OCI-LY1 (cell line): ENCODE data around the gene EVA1A.

ENCODE experiments used
- H2AFZ ChIP-seq: fragments of 200-600 bp; sonication (generic), shearing (Covaris generic); 2 replicates; pipeline ENCODE4 v1.6.0; 2014; ENCODE audit warnings: antibody characterized with exemption, mild to moderate bottlenecking, low read length
- H3F3A ChIP-seq: fragments of 200-600 bp; sonication (generic), shearing (Covaris generic); 2 replicates; pipeline ENCODE4 v1.6.0; 2014; ENCODE audit warnings: mild to moderate bottlenecking, antibody characterized with exemption, low read length, moderate library complexity; ENCODE audit not compliant: insufficient read depth
- H3K27ac ChIP-seq: fragments of 200-600 bp; sonication (generic); 2 replicates; pipeline ENCODE4 v1.5.1; 2014; ENCODE audit warnings: low read length, mixed run types, mild to moderate bottlenecking, low read depth; ENCODE audit not compliant: poor library complexity, severe bottlenecking
- H3K27me3 ChIP-seq: fragments of 200-600 bp; sonication (generic); 2 replicates; pipeline ENCODE4 v1.6.0; 2014; ENCODE audit warnings: antibody characterized with exemption, mild to moderate bottlenecking, low read length, moderate library complexity; ENCODE audit not compliant: insufficient read depth
- H3K36me3 ChIP-seq: fragments of 200-600 bp; sonication (generic); 2 replicates; pipeline ENCODE4 v1.6.1; 2014; ENCODE audit warnings: mild to moderate bottlenecking, antibody characterized with exemption, low read length, moderate library complexity, mixed read lengths; ENCODE audit not compliant: insufficient read depth
- H3K4me1 ChIP-seq: fragments of 200-600 bp; sonication (generic); 2 replicates; pipeline ENCODE4 v1.5.1; 2014; ENCODE audit warnings: mild to moderate bottlenecking, low read length, moderate library complexity; ENCODE audit not compliant: insufficient read depth, severe bottlenecking
- H3K4me2 ChIP-seq: fragments of 200-600 bp; sonication (generic), shearing (Covaris generic); 2 replicates; pipeline ENCODE4 v1.6.1; 2014; ENCODE audit warnings: low read length
- H3K4me3 ChIP-seq: fragments of 200-600 bp; sonication (generic); 2 replicates; pipeline ENCODE4 v1.5.1; 2014; ENCODE audit warnings: low read length, low read depth, mild to moderate bottlenecking, mixed read lengths; ENCODE audit not compliant: poor library complexity, severe bottlenecking
- H3K79me2 ChIP-seq: fragments of 200-600 bp; shearing (Covaris generic); 2 replicates; pipeline ENCODE4 v1.6.1; 2016; ENCODE audit warnings: mixed run types, low read length, mixed read lengths; ENCODE audit not compliant: insufficient read depth
- H3K9ac ChIP-seq: fragments of 200-600 bp; sonication (generic), shearing (Covaris generic); 2 replicates; pipeline ENCODE4 v1.6.1; 2014; ENCODE audit warnings: mild to moderate bottlenecking, low read length, mixed read lengths
- H3K9me2 ChIP-seq: fragments of 200-600 bp; sonication (generic), shearing (Covaris generic); 2 replicates; pipeline ENCODE4 v1.6.1; 2014; ENCODE audit warnings: low read depth, mild to moderate bottlenecking, low read length, mixed read lengths
- H3K9me3 ChIP-seq: fragments of 200-600 bp; shearing (Covaris generic); 2 replicates; pipeline ENCODE4 v1.6.1; 2014; ENCODE audit warnings: low read length, mixed read lengths
- H4K20me1 ChIP-seq: fragments of 200-600 bp; sonication (generic), shearing (Covaris generic); 2 replicates; pipeline ENCODE4 v1.6.0; 2016; ENCODE audit warnings: mild to moderate bottlenecking, low read length; ENCODE audit not compliant: insufficient read depth
- EZH2 ChIP-seq: fragments of 200-600 bp; sonication (generic), shearing (Covaris generic); IDR thresholded peaks from 2 replicates; pipeline ENCODE4 v1.8.0; 2017; ENCODE audit warnings: borderline replicate concordance, mixed run types, mild to moderate bottlenecking, antibody characterized with exemption, low read length, moderate library complexity, mixed read lengths
- TF ChIP-seq, protein P1 (sequence below): fragments of 200-600 bp; sonication (generic), shearing (Covaris generic); IDR thresholded peaks from 2 replicates; pipeline ENCODE4 v1.5.1; 2017; ENCODE audit warnings: mild to moderate bottlenecking, antibody characterized with exemption, low read length, moderate library complexity, mixed read lengths

Gene EVA1A

DNA sequence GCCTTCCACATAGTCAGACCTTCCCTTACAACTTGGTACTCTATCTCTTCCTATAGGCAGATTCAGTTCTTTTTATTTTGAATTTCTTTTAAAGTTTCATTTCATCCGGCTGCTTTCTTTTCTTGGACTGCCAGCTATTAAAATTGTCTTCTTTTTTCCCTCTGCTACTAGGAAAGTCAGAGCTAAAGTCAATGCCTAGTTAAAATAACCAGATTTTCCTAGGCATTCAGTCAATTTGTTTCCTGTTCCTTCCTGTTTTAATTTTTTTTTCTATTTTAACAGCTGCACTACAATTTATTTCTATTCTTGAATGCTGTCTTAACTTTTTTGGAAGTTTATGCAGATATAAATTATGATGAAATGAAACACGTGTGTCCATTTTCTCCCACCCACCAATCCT lies 84.8 kb downstream of the EVA1A start:
- no peaks in the 10 kb centered on the region for H4K20me1 ChIP-seq
- H3F3A ChIP-seq: no peaks in the 10 kb centered on the region
- H3K9me2 ChIP-seq: no peaks in the 10 kb centered on the region
- no peaks in the 10 kb centered on the region for H3K79me2 ChIP-seq
- no peaks in the 10 kb centered on the region for H3K27me3 ChIP-seq
- no peak overlapping the region for H2AFZ ChIP-seq
- H3K4me1 ChIP-seq: no peaks in the 10 kb centered on the region
- TF ChIP-seq EZH2: no peak
- TF ChIP-seq, protein P1, sequence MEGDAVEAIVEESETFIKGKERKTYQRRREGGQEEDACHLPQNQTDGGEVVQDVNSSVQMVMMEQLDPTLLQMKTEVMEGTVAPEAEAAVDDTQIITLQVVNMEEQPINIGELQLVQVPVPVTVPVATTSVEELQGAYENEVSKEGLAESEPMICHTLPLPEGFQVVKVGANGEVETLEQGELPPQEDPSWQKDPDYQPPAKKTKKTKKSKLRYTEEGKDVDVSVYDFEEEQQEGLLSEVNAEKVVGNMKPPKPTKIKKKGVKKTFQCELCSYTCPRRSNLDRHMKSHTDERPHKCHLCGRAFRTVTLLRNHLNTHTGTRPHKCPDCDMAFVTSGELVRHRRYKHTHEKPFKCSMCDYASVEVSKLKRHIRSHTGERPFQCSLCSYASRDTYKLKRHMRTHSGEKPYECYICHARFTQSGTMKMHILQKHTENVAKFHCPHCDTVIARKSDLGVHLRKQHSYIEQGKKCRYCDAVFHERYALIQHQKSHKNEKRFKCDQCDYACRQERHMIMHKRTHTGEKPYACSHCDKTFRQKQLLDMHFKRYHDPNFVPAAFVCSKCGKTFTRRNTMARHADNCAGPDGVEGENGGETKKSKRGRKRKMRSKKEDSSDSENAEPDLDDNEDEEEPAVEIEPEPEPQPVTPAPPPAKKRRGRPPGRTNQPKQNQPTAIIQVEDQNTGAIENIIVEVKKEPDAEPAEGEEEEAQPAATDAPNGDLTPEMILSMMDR: no peak
- H3K9me3 ChIP-seq: no peaks in the 10 kb centered on the region
- no peak overlapping the region for H3K27ac ChIP-seq
- no peaks in the 10 kb centered on the region for H3K36me3 ChIP-seq
- H3K4me2 ChIP-seq: no peak overlapping the region
- H3K9ac ChIP-seq: no peak overlapping the region
- no peak overlapping the region for H3K4me3 ChIP-seq

DNA sequence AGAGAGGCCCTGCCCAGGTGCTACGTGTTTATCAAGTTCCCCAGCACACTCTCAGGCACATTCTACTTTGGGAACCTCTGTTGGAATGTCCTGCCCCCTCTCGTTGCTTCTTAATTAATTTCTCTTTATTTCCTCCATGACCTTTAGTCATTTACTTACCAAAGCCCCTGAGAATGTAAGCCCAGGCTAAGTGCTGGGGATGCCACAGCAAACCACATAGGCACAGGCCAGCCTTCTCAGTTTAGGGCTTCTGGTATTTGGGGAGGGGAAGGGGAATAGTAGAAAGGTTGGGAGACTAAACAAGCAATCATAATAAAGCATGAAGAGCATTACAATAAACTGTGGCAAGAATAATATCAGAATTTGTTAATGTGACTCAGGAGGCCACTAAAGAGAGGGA lies 85.7 kb downstream of the EVA1A start:
- TF ChIP-seq, protein P1: no peak
- no peak for TF ChIP-seq EZH2
- Histone ChIP-seq H3K79me2 (no peaks in the 10 kb centered on the region), H3K27me3 (no peaks in the 10 kb centered on the region), H3K27ac (no peak overlapping the region), H4K20me1 (no peaks in the 10 kb centered on the region), H2AFZ (no peak overlapping the region), H3K9ac (no peak overlapping the region), H3F3A (no peaks in the 10 kb centered on the region), H3K9me3 (no peaks in the 10 kb centered on the region), H3K9me2 (no peaks in the 10 kb centered on the region), H3K4me1 (no peaks in the 10 kb centered on the region), H3K36me3 (no peaks in the 10 kb centered on the region), H3K4me2 (no peak overlapping the region), H3K4me3 (no peak overlapping the region)

GRCh38 chr2:75474115-75474514 lies 86.6 kb downstream of the EVA1A start:
- Histone ChIP-seq H3K9me3 (no peaks in the 10 kb centered on the region), H3K27ac (no peak overlapping the region), H4K20me1 (no peaks in the 10 kb centered on the region), H2AFZ (no peak overlapping the region), H3K9ac (no peak overlapping the region), H3K4me3 (no peak overlapping the region), H3K27me3 (no peaks in the 10 kb centered on the region), H3K9me2 (no peaks in the 10 kb centered on the region), H3K4me1 (no peaks in the 10 kb centered on the region), H3K79me2 (no peaks in the 10 kb centered on the region), H3K4me2 (no peak overlapping the region), H3F3A (no peaks in the 10 kb centered on the region), H3K36me3 (no peaks in the 10 kb centered on the region)
- TF ChIP-seq EZH2: no peak
- TF ChIP-seq, protein P1: no peak
